GM10847 (cell line): ENCODE measurements around the gene LRMDA.

Experiments
- POLR2A ChIP-seq: IDR thresholded peaks from 2 replicates; pipeline ENCODE4 v1.6.1; 2011; ENCODE audit not compliant: insufficient read length; ENCODE audit errors: extremely low read depth

Gene LRMDA

DNA sequence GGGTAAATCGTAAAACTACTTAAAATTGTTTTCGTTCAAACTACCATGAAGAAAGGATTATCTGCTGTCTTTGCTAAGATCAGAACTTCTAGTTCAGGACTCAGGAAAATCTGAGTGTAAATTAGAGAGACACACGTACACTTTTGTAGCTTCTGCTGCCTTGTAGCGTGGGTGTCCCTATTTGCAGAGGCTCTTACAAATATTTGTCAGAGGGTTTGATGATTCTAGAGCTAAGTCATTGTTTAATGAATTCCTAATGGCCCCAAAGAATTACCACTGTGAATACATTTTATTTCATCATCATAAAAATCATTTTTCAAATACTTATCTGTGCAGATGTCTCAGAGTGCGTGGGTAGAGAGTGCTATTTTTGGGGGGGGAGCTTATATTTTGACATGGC is 314.9 kb downstream of the LRMDA start:
- TF ChIP-seq POLR2A: no peak

DNA sequence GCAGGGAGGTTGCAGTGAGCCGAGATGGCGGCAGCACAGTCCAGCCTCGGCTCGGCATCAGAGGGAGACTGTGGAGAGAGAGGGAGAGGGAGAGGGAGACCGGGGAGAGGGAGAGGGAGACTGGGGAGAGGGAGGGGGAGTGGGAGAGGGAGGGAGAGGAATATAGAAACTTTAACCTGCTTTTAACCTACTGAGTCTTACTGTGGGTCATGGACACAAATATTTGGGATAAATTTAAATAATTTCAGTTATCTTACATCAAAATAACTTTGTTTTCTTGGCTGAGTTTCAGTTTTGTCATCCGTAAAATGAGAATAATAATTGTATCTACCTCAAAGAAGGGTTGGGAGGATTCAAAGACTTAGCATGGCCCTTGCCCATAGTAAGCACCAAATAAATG is 319.8 kb downstream of the LRMDA start:
- no peak for TF ChIP-seq POLR2A

DNA sequence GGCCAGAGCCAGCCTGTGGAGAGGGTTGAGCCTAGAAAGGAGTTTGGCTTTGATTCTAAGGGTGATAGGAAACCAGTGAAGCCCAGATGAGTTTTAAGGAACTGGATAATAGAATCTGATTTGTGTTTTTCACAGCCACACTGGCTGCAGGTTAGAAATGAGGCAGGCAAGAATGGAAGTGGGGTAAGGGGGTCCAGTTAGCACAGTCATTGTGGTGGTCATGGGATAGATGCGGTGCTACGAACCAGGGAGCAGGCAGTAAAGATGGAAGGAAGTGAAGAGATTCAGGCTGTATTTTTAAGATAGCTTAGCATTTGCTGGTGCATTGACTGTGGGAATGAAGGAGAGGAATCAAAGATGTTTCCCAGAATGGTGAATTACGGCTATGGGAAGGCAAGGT is 322.2 kb downstream of the LRMDA start:
- TF ChIP-seq POLR2A: no peak

DNA sequence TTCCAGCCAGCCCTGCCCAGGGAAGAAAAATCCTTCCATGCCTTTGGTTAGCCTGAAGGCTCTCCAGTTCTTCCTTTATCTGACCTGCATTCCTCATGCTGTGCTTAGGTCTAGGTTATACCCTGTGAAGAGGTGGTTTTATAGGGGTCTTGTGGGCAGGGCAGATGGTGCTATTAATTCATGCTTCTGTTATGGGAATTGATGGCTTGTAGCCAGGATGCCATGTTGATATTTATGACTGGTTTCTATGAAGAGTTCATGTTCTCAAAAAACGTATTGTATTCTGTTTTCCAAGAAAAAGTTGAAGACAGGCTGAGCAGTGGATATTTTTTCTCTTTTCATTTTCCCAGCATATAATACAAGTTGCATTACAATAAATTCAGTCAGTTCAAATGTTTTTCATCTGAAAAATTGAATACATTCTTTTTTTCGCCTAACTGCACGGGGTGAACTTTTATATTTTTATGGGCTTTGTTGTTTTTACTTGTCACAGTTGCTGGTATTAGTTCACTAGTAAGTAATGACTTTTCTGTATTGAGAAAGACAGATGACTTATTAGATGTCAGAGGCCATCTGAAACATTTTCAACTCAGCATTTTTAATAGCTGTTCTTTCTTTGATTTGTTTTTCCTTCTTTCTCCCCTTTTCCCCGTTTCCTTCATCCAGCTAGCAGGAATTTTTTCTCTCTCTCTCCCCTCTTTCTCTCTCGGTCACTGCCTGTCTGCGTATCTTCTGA is 322.8 kb downstream of the LRMDA start:
- TF ChIP-seq POLR2A: no peak

DNA sequence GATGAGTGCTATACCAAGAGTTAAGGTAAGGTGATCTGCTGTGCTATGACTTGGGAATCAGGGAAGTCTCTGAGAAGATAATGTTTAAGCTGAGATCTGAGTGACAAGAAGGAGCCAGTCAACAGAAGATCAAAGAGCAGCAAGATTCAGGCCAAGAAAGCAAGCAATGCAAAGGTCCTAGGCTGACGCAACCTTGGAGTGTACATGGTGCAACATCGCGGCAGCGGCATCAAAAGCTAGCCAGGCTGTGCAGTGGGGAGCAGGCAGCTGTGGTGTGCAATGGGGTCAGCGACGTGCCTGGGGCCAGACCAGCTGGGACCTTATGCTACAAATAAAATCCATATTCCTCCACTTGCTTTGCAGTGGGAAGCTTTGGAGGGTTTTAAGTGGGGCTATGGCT is 324.1 kb downstream of the LRMDA start:
- no peak for TF ChIP-seq POLR2A

DNA sequence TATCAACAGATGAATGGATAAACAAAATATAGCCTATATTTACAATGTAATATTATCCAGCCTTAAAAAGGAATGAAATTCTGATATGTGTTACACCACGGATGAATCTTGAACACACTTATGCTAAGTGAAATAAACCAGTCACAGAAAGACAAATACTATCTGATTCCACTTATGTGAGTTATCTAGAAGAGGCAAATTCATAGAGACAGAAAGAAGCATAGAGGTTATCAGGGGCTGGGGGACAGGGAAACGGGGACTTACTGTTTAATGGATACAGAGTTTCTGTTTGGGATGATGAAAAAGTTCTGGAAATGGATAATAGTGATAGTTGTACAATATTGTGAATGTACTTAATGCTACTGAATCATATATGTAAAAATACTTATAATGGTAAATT is 329.9 kb downstream of the LRMDA start:
- TF ChIP-seq POLR2A: no peak

DNA sequence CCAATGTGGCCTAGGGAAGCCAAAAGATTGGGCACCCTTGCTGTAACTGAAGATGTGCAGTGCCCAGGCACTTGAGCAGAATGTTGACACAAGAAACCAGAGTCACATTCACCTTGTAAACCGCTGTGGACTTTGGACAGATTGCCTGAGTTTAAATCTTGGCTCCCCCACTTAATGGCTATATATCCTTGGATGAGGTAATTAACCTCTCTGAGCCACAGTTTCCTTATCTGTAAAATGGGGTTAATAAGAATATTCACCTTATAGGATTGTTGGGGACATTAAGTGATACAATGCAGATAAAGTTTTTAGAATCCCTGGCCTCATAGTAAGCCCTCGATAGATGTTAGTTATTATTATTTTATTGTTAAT is 331.0 kb downstream of the LRMDA start:
- TF ChIP-seq POLR2A: no peak

DNA sequence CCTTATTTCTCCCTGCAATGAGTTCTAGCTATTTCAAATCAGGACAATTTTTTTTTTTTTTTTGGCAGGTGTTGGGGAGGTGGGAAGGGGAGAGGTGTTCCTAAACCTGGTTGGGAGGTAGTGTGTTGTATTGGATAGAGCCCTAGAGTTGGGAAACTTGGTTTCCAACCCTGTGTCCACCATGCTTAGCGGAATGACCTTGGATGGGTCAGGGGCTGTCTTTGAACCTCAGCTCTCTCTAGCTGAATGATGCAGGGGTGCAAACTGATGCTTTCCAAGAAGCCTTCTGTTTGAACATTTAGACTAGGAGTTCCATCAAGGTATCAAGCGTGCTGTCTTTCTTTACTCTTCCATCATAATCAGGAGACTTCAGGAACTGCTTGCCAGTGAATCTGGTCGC is 332.2 kb downstream of the LRMDA start:
- TF ChIP-seq POLR2A: no peak

DNA sequence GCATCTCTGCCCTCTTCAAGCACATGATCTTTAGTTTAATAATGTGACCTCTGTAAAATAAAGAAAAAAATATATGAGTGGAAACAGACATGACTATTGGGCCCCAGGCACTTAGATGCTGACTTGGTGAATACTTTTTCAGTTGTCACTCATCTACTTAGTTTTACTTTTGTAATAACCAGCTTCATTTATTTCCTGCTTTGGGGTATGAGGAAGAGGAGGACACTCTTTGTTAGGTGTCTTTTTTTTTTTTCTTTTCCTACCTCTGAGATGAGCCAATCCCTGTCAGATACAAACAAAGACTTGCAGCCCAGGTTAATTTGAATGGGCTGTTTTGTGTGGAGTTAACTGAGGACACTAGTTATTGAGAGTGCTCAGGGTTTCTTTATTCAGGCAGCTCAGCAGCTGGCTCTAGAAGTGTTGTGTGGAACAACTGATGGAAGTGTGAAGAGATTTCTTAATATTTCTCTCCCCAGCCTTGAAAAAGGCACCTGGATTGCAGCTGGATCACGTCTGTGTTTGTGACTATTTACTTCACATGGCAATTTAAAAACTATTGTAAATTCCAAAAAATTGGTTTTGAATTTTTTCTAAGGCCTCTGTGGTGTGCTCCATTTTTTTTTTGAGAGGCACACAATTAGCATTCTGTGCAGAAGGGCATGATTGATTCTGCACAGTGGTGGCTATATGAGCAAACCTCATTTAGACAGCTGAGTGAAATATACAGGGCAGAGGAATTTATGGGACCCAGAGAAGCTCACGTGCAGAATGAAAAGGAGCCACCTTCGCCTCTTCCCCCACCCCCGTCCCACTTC is 333.8 kb downstream of the LRMDA start:
- no peak for TF ChIP-seq POLR2A

DNA sequence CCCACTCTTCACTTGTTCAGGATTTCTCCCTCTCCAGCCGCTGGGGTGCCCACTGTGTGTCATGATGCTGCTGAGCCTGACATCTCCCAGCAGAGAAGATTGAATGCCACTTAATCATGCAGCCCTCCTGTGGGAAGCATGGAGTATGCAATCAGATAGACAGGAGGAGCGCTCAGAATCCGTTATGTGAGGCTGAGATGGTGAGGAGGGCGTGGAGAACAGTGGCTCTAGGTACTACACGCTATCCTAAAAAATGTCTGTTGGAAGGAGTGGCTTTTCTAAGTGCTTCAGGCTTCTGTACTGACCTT is 334.3 kb downstream of the LRMDA start:
- TF ChIP-seq POLR2A: no peak

DNA sequence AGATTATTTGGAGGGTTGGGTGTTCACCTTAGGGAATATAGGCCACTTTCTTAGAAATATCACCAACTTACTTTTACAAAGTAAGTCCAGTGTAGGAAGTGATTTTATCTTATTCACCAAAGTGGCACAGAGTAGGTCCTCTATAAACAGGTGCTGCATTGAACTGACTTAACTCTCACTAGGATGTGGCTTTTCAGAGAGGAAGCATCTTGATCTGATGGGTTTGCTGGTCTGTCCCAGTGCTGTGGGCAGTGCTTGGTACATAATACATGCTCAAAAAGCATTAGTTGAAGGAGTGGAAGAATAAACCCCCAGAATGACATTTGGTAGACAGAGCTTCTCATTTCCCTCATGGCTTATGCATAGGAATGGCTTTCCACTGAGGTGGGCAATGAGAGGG is 334.7 kb downstream of the LRMDA start:
- TF ChIP-seq POLR2A: no peak

DNA sequence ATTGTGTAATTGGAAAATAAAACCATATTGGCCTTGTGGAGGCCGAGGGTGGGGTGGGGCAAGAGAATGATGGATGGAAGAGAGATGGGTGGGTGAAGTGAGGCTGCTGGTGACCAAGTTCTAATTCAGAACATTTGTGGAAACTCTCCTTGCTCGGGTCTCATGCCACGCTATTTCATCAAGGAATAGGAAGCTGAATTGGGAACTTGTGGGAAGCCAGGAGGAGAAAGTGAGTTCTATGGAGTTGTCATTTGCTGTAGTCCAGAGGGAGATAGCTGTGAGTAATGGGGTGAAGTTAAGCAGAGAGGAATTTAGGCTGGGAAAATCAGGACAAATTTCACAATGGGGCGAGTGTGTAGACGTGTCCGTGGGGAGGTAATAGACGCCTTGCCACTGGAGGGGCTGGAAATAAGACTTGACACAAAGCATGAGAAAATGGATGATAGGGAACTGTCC is 339.2 kb downstream of the LRMDA start:
- no peak for TF ChIP-seq POLR2A

DNA sequence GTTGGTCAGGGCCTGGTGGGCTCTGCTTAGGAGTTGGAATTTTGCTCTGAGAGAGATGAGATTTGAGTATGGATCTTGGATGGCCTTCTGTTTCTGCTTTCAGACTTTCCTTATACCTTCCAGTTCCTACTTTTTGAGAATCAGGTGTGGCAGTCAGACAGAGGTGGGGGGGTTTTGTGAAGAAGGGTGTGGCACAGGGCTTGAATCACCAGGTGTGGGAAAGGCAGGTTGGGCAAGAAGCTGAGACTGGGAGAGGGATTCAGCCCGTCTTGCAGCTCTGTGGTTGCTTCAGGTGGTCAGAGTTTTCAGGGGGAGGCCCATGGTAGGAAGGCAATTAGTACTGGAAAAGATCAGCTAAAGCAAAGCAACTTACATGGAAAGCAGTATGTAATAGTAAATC is 340.2 kb downstream of the LRMDA start:
- TF ChIP-seq POLR2A: no peak

DNA sequence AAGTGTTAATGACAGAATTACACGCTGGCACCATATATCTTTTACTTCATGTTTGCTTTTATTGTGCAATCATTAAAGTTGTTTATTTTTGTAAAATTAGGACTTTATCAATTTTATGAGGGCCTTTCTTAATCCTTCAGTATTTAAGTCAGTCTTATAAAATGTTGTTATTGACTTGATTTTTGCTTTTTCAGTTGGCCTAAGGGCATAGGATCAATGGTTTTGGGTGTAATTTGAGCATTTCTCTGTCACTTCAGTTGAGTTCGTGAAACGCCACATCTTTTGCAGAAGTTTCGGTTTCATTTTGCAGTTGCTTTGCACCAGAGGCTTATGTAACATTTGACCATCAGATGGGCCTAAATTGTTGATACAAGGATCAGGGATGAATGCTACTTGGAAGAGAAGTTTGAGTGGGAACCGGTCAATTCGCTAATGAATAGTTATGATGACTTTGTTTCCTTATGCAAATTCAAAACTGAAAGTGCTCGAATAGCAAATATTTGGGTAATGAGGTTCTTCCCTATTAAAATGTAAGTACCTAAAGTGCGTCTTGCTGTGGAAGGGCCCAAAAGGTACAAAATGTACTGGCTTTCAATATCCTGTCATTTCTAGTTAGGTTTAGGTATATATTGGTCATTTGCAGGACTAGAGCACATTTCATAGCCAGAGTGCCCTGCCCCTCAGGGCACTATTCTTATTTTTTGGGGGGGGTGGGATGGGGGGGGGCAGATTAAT is 340.9 kb downstream of the LRMDA start:
- no peak for TF ChIP-seq POLR2A

DNA sequence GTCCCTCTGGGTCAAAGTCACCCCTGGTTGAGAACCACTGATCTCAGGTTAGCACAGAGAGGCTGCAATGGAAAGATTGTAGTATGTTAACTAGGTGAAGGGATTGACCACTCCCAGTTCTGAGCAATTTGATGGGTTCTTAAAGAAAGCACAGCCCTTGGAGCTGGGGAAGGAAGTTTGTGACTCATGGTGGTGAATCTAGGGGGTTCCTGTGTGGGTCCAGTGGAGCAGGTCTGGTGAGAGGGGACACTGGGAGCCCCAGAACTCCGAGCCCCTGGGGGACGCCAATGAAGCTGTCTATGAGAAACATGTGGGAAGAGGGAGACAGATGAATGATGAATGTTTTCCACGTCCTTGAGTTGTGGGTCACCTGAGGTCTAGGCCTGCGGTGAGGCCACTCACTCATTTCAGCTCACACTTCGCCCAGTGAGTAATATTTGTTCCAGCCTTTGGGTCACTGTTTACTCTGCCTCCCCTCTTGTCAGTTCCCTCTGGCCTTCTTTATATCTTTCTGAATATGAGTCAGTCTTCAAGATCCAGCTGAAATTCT is 341.9 kb downstream of the LRMDA start:
- no peak for TF ChIP-seq POLR2A
